Measurements from ENCODE around the gene TYW1.
"Not testable (repeated sequence)": the region's sequence is repeated elsewhere in the genome, so short reads cannot be mapped to it uniquely, and the experiment has no call there.

Gene TYW1

DNA sequence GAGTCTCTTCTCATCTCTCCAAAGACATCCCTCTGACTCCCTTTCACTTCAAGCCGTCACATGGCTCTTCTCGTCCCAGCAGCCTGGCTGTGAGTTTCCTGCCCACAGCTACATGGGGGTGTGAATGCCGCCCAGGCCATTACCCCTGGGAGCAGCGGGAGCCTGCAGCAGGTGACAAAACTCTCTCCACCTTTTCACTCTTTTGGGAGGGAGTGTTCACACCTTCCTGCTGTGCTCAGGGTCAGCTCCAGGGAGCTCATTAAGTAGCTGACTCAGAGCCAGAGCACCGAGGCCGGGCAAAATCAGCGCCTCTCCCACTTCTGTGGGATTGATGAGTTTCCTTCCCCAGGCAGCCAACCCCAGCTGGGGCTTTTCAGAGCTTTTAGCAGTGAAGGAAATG is 271.3 kb downstream of the TYW1 start:
- H3K4me3 ChIP-seq (replicated peaks; ENCODE audit: low read depth, low read length), result no peak overlapping the region
- H3K27me3 ChIP-seq (replicated peaks; ENCODE audit: control insufficient read depth, insufficient read depth, low read length), result no peaks in the 10 kb centered on the region
- no peaks in the 10 kb centered on the region for H3K36me3 ChIP-seq (ENCODE audit: control insufficient read depth, insufficient read depth, low read length)
- DNase-seq (ENCODE audit: extremely low read depth, insufficient read length), result no peak
- no peak for TF ChIP-seq CTCF (IDR thresholded peaks at IDR 0.05; ENCODE audit: insufficient read depth, low read length, poor library complexity, severe bottlenecking)

DNA sequence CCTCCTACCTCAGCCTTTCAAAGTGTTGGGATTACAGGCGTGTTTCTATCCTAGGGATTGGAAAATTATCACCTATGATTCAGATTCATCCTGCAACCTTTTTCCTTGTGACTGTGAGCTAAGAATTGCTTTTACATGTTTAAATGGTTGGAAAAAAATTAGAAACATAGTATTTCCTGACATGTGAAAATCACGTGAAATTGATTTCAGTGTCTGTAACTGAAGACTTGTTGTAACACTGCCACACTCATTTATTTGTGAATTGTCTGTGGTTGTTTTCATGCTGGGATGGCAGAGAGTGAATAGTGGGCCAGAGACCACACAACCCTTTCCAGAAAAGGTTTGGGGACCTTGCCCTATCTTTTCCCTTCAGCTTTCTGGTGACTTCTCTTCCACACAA is 273.3 kb downstream of the TYW1 start:
- not testable (repeated sequence) for DNase-seq (ENCODE audit: extremely low read depth, insufficient read length); H3K27me3 ChIP-seq (replicated peaks; ENCODE audit: control insufficient read depth, insufficient read depth, low read length); H3K36me3 ChIP-seq (ENCODE audit: control insufficient read depth, insufficient read depth, low read length); H3K4me3 ChIP-seq (replicated peaks; ENCODE audit: low read depth, low read length)
